DND-41 (cell line): ENCODE data around the gene PDIA4.
A peak's percentile ranks its signal among the peaks of the same experiment; 100 is the strongest.

Experiments used
- ATAC-seq: fragments of 200-7000 bp; cut with Tn5 transposase; 3 replicates; pipeline ENCODE4 v1.9.1; 2021; ENCODE audit warnings: low read depth; ENCODE audit not compliant: insufficient read depth
- DNase-seq: peaks from one replicate; pipeline ENCODE4 v3.0.0-alpha.2; 2020
- H2AFZ ChIP-seq: 2 replicates; pipeline ENCODE4 v1.6.0; 2012; ENCODE audit warnings: low read depth, low read length
- H3K27ac ChIP-seq: 2 replicates; pipeline ENCODE4 v1.5.1; 2012; ENCODE audit warnings: low read length, inconsistent platforms
- H3K27me3 ChIP-seq: fragments of 200-600 bp; sonication (generic); 2 replicates; pipeline ENCODE4 v1.6.0; 2012; ENCODE audit warnings: low read length, mild to moderate bottlenecking, inconsistent platforms; ENCODE audit not compliant: insufficient read depth, poor library complexity
- H3K36me3 ChIP-seq: 2 replicates; pipeline ENCODE4 v1.5.1; 2012; ENCODE audit warnings: low read length, inconsistent platforms; ENCODE audit not compliant: insufficient read depth
- H3K4me1 ChIP-seq: 2 replicates; pipeline ENCODE4 v1.5.1; 2012; ENCODE audit warnings: mild to moderate bottlenecking, low read length; ENCODE audit not compliant: insufficient read depth
- H3K4me2 ChIP-seq: 2 replicates; pipeline ENCODE4 v1.6.0; 2012; ENCODE audit warnings: mild to moderate bottlenecking, moderate library complexity, low read length, inconsistent platforms; ENCODE audit not compliant: insufficient read depth
- H3K4me3 ChIP-seq, 2 experiments: fragments of 200-600 bp in 1 of 2; shearing (Covaris generic) in 1 of 2; 2 replicates each; pipeline ENCODE4 v1.5.1; 2012 to 2016; ENCODE audit warnings: inconsistent platforms in 2 of 2, low read length in 2 of 2, mild to moderate bottlenecking in 2 of 2, low read depth in 1 of 2, moderate library complexity in 1 of 2
- H3K79me2 ChIP-seq: 2 replicates; pipeline ENCODE4 v1.6.0; 2012; ENCODE audit warnings: low read length, inconsistent platforms; ENCODE audit not compliant: insufficient read depth
- H3K9ac ChIP-seq: 2 replicates; pipeline ENCODE4 v1.6.0; 2012; ENCODE audit warnings: low read depth, mild to moderate bottlenecking, inconsistent platforms, low read length, moderate library complexity
- H3K9me3 ChIP-seq: 2 replicates; pipeline ENCODE4 v1.5.1; 2012; ENCODE audit warnings: low read length, moderate library complexity, mild to moderate bottlenecking, inconsistent platforms; ENCODE audit not compliant: insufficient read depth, severe bottlenecking
- H4K20me1 ChIP-seq: 2 replicates; pipeline ENCODE4 v1.6.0; 2012; ENCODE audit warnings: low read length; ENCODE audit not compliant: insufficient read depth
- EZH2 ChIP-seq: IDR thresholded peaks from 3 replicates; pipeline ENCODE4 v1.6.1; 2012; ENCODE audit warnings: borderline replicate concordance, low read depth, mild to moderate bottlenecking, moderate library complexity, low read length, inconsistent platforms; ENCODE audit not compliant: severe bottlenecking
- TF ChIP-seq, protein P1 (sequence below): IDR thresholded peaks from 2 replicates; pipeline ENCODE4 v1.5.1; 2012; ENCODE audit warnings: borderline replicate concordance, low read length, moderate library complexity, mild to moderate bottlenecking; ENCODE audit not compliant: poor library complexity, severe bottlenecking; ENCODE audit errors: extremely low read depth

The PDIA4 gene

DNA sequence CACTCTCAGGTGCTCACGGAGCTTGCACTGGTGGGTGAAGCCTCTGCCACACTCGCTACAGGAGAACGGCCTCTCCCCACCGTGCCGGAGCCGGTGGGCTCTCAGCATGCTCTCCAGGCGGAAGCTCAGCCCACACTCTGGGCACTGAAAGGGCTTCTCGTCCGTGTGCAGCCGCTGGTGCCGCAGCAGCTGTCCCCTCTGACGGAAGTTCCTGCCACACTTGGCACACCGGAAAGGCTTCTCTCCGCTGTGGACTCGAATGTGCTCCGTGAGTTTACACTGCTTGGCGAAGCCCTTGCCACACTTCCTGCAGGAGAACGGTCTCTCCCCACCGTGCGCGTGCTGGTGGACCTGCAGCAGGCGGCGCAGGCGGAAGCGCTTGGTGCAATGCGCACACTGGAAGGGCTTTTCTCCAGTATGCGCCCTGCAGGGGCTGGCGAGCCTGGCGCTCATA lies 42.9 kb upstream of the PDIA4 start:
- Histone ChIP-seq H3K27ac (no peak overlapping the region), H3K4me1 (no peaks in the 10 kb centered on the region), H3K9ac (no peak overlapping the region), H3K4me3 (no peak overlapping the region), H4K20me1 (peaks cover 4% of the 10 kb centered on the region; the same call in 1 of the 2 replicates), H3K9me3 (no peaks in the 10 kb centered on the region), H3K79me2 (0 out of 2 replicates have a peak, but pooled peaks cover 4% of the 10 kb centered on the region), H3K4me2 (no peak overlapping the region), H3K36me3 (peaks cover 54% of the 10 kb centered on the region), H3K27me3 (no peaks in the 10 kb centered on the region), H2AFZ (no peak overlapping the region)
- TF ChIP-seq, protein P1, sequence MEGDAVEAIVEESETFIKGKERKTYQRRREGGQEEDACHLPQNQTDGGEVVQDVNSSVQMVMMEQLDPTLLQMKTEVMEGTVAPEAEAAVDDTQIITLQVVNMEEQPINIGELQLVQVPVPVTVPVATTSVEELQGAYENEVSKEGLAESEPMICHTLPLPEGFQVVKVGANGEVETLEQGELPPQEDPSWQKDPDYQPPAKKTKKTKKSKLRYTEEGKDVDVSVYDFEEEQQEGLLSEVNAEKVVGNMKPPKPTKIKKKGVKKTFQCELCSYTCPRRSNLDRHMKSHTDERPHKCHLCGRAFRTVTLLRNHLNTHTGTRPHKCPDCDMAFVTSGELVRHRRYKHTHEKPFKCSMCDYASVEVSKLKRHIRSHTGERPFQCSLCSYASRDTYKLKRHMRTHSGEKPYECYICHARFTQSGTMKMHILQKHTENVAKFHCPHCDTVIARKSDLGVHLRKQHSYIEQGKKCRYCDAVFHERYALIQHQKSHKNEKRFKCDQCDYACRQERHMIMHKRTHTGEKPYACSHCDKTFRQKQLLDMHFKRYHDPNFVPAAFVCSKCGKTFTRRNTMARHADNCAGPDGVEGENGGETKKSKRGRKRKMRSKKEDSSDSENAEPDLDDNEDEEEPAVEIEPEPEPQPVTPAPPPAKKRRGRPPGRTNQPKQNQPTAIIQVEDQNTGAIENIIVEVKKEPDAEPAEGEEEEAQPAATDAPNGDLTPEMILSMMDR, result no peak
- TF ChIP-seq EZH2, result no peak
- DNase-seq, result no peak
- ATAC-seq, result no peak

- Histone ChIP-seq H3K4me3 (no peak overlapping the region), H3K27me3 (no peaks in the 10 kb centered on the region), H3K79me2 (0 out of 2 replicates have a peak, but pooled peaks cover 4% of the 10 kb centered on the region), H2AFZ (no peak overlapping the region), H4K20me1 (peaks cover 4% of the 10 kb centered on the region; the same call in 1 of the 2 replicates), H3K9ac (no peak overlapping the region), H3K4me1 (peaks cover 3% of the 10 kb centered on the region), H3K4me2 (no peak overlapping the region), H3K27ac (no peak overlapping the region), H3K36me3 (peaks cover 54% of the 10 kb centered on the region), H3K9me3 (no peaks in the 10 kb centered on the region)
- TF ChIP-seq, protein P1, result no peak
- no peak for TF ChIP-seq EZH2
- DNase-seq (no peak), ATAC-seq (no peak)
Measured at GRCh38 chr7:149070372-149071125, 42.2 kb upstream of the PDIA4 start.

- Histone ChIP-seq H3K79me2 (peaks cover 4% of the 10 kb centered on the region; the same call in 1 of the 2 replicates), H3K4me1 (peaks cover 9% of the 10 kb centered on the region), H4K20me1 (peaks cover 4% of the 10 kb centered on the region; the same call in 1 of the 2 replicates), H3K27ac (no peak overlapping the region), H3K9me3 (no peaks in the 10 kb centered on the region), H3K27me3 (no peaks in the 10 kb centered on the region), H3K9ac (no peak overlapping the region), H3K36me3 (peaks cover 41% of the 10 kb centered on the region), H3K4me3 (no peak overlapping the region), H3K4me2 (no peak overlapping the region), H2AFZ (no peak overlapping the region)
- DNase-seq (no peak), ATAC-seq (no peak)
- TF ChIP-seq, protein P1, result peak; percentile 32
- TF ChIP-seq EZH2, result no peak
Measured at GRCh38 chr7:149067869-149068268, 39.6 kb upstream of the PDIA4 start.
